ENCODE measurements around the gene ZSCAN20. TPM values are rescaled to one million over a fixed set of nuclear protein-coding genes. Genes with fewer than 3 reads are reported as not detected.

Gene ZSCAN20
- 8.6 and 11.3 TPM in 2 replicates for total RNA-seq

DNA sequence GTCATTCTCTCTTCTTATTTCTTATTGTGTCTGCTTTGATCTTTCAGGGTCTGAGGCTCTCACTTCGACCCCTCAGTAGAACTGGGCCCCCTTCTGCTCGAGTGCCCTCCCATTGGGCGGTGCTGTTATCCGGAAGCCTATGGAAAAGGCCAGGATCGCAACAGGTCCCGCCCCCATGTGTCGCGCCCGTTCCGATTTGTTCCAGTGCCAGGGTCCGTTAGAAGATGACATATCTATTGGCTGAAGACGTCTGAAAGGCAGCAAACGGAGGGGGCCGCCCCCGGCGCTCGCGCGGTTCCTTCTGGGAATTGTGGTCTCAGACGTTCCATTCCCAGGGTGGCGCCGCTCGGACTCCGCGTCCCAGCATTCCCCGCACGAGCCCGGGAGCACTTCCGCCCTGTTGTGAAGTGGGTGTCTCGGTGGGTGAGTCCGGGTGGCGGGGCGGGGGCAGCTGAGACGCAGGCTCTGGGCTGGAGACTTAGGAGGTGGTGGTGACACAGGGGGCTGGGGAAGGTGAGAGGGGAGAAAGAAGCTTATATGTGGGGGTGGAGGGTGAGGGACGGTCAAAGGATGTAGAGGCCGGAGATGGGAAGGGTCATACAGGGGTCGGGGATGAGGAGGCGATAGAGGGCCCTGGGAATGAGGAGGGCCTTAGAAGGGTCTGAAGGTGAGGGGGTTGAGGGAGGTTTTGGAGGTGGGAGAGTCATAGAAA lies at the start of gene ZSCAN20:
ZSCAN20 (plus strand) TSS at position 377 of the 712 bp plus-strand sequence. CDS start 6,644 bp downstream, outside the sequence.

DNA sequence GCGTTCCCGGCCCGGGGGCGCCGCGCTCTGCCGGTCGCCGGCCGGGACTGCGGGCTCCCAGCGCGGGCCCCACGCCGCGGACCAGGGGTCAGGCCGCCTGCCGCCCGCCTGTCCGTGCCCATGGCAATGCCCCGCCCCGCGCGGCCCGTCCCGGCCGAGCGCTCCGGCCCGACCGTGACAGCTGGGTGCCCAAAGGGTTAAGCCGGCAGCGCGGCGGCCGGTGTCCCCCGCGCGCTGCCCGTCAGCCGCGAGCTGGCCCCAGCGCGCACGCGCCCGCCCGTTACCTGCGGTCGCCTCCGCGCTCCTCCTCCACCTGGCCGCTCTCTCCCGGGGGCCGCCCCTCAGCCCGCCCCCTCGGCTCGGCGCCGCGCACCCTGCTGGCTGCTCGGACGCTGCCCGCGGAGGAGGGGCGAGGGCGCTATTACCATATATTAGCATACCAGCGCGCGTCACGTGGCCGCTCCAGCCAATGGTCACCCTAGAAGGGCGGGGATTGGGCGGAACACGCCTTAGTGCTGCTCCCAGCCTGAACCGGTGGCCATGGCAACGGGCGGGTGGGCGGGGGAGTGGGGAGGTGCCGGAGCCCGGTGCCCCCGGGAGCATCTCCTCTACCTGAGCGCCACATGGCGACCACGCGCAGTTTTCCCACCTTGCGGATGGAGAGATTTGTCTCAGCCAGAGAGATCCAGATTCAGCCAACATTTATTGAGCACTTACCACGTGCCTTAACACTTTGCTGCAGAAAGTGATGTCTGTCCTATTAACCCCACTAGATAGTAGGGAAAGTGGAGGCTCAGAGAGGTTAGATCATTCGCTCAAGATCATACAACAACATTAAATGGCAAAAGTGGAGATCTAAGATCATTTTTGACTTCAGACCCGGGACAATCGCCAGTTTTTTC lies 41.5 kb upstream of the ZSCAN20 start, which contains the start of gene PHC2:
PHC2 (minus strand) TSS at position 404 of the 902 bp plus-strand sequence. CDS start 55,556 bp downstream, outside the sequence.

Other genes with a start within 250 kb of the ZSCAN20 start
- 15.3 and 15.7 TPM in 2 replicates for gene ZNF362, start 216.2 kb upstream of the ZSCAN20 start, total RNA-seq
- not detected in 2 replicates for gene A3GALT2, start 151.5 kb upstream of the ZSCAN20 start, total RNA-seq
- gene PHC2, start 41.5 kb upstream of the ZSCAN20 start, total RNA-seq: 105 and 127 TPM in 2 replicates